GM12892 (cell line): ENCODE measurements around the gene ANKRD26.

Experiments
- POLR2AphosphoS5 ChIP-seq: IDR thresholded peaks from 2 replicates; pipeline ENCODE4 v1.6.1; 2011; ENCODE audit warnings: low read depth, low read length, control low read depth
- TAF1 ChIP-seq: IDR thresholded peaks from 2 replicates; pipeline ENCODE4 v1.6.1; 2011; ENCODE audit warnings: low read depth, mild to moderate bottlenecking, control low read depth, low read length, borderline replicate concordance

- TF ChIP-seq POLR2AphosphoS5: no peak
- no peak for TF ChIP-seq TAF1
These were observed 59.1 kb downstream of the ANKRD26 start for GRCh38 chr10:27041196-27041595.
